HG03108 (cell line): ENCODE data around the gene FAM43A.

ENCODE experiments used
- ATAC-seq: cut with Tn5 transposase; IDR thresholded peaks from one replicate; pipeline ENCODE4 v1.9.1; 2021; ENCODE audit warnings: moderate library complexity; ENCODE audit not compliant: unreplicated experiment

The FAM43A gene

GRCh38 chr3:194675081-194675640 lies 10.5 kb upstream of the FAM43A start:
- ATAC-seq: no peak

GRCh38 chr3:194675680-194676079 lies 10.0 kb upstream of the FAM43A start:
- no peak for ATAC-seq

GRCh38 chr3:194676471-194676870 lies 9.2 kb upstream of the FAM43A start:
- ATAC-seq: no peak

GRCh38 chr3:194680888-194681615 lies 4.6 kb upstream of the FAM43A start:
- ATAC-seq: no peak

GRCh38 chr3:194682189-194682693 lies 3.4 kb upstream of the FAM43A start:
- ATAC-seq: no peak

- peak; percentile 38 for ATAC-seq
Measured at GRCh38 chr3:194682694-194683310, 2.9 kb upstream of the FAM43A start.

- ATAC-seq: no peak
Measured at GRCh38 chr3:194683380-194683779, 2.3 kb upstream of the FAM43A start.

GRCh38 chr3:194685065-194685717 lies 492 bp upstream of the FAM43A start:
- peak; percentile 5 for ATAC-seq

- no peak for ATAC-seq
Measured at GRCh38 chr3:194686414-194686815, 732 bp downstream of the FAM43A start.

- no peak for ATAC-seq
Measured at GRCh38 chr3:194686816-194687637, 1.3 kb downstream of the FAM43A start.

GRCh38 chr3:194687638-194688199 lies 2.0 kb downstream of the FAM43A start:
- no peak for ATAC-seq

GRCh38 chr3:194688200-194688740 lies 2.6 kb downstream of the FAM43A start:
- ATAC-seq: peak; percentile 28

- no peak for ATAC-seq
Measured at GRCh38 chr3:194688946-194689345, 3.3 kb downstream of the FAM43A start.

- ATAC-seq: no peak
Measured at GRCh38 chr3:194689493-194689944, 3.8 kb downstream of the FAM43A start.

- no peak for ATAC-seq
Measured at GRCh38 chr3:194690501-194691372, 5.1 kb downstream of the FAM43A start.

GRCh38 chr3:194691481-194692283 lies 6.0 kb downstream of the FAM43A start:
- ATAC-seq: peak; percentile 65

GRCh38 chr3:194696702-194697101 lies 11.0 kb downstream of the FAM43A start:
- ATAC-seq: no peak

GRCh38 chr3:194702545-194702944 lies 16.9 kb downstream of the FAM43A start:
- no peak for ATAC-seq
